ENCODE measurements around the gene KIAA0319L. TPM values are rescaled to one million over a fixed set of nuclear protein-coding genes. Genes with fewer than 3 reads are reported as not detected.

The KIAA0319L gene
- total RNA-seq, 2 experiments from 2014 or later = 36.0 to 45.7 TPM

DNA sequence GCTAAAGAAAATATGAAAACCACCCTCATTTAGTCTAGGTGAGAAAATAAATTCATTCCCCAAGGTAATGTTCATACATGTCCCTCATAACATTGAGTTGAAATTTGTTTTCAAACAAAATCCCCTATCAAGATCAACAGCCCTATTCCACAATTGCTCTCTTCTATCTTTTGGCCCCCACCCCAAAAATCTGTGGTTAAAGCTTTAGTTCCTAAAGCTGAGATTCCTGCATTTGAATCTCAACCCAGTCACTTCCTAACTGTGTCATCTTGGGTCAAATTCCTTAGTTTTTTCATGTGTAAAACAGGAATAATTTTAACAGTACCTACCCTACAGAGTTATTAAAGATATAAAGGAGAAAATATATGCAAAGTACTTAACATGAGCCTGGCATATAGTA lies 22.0 kb downstream of the KIAA0319L start:
- DNase-seq = no peak
- ATAC-seq = no peak
- peaks cover 40% of the 10 kb centered on the region for H3K4me1 Mint-ChIP-seq
- no peak overlapping the region for H3K4me3 Mint-ChIP-seq
- H3K36me3 Mint-ChIP-seq = peaks cover 53% of the 10 kb centered on the region
- CTCF ChIA-PET = interaction anchor here (0.6 to 4.6 kb wide), 3 partner anchors 84 to 184 kb away, joined by 3 to 30 read pairs (median 4); no protein-coding TSS in a partner anchor
- H3K9me3 Mint-ChIP-seq (ENCODE audit: low read depth) = peaks cover 6% of the 10 kb centered on the region
- H3K27me3 Mint-ChIP-seq = no peaks in the 10 kb centered on the region
- H3K27ac Mint-ChIP-seq = no peak overlapping the region

GRCh38 chr1:35533586-35533985 lies 23.6 kb downstream of the KIAA0319L start:
- H3K27me3 Mint-ChIP-seq = no peaks in the 10 kb centered on the region

GRCh38 chr1:35532497-35533223 lies 24.5 kb downstream of the KIAA0319L start:
- Mint-ChIP-seq H3K9me3 (ENCODE audit: low read depth) (peaks cover 23% of the 10 kb centered on the region), H3K27me3 (no peaks in the 10 kb centered on the region), H3K36me3 (peaks cover 65% of the 10 kb centered on the region)

More at GRCh38 chr1:35533586-35533985, 23.6 kb downstream of the KIAA0319L start:
- DNase-seq = no peak
- peaks cover 17% of the 10 kb centered on the region for H3K9me3 Mint-ChIP-seq (ENCODE audit: low read depth)
- no peak overlapping the region for H3K4me3 Mint-ChIP-seq
- peak overlapping the region; percentile 15 for H3K27ac Mint-ChIP-seq
- ATAC-seq = no peak
- peaks cover 23% of the 10 kb centered on the region for H3K4me1 Mint-ChIP-seq
- CTCF ChIA-PET = interaction anchor here (0.7 to 1.3 kb wide), 3 partner anchors 28 to 82 kb away, joined by 4 read pairs; no protein-coding TSS in a partner anchor
- H3K36me3 Mint-ChIP-seq = peaks cover 61% of the 10 kb centered on the region

GRCh38 chr1:35531368-35531767 lies 25.8 kb downstream of the KIAA0319L start:
- peaks cover 4% of the 10 kb centered on the region for H3K4me1 Mint-ChIP-seq
- no peak overlapping the region for H3K4me3 Mint-ChIP-seq
- DNase-seq (no peak), ATAC-seq (no peak)
- peaks cover 70% of the 10 kb centered on the region for H3K36me3 Mint-ChIP-seq
- H3K27ac Mint-ChIP-seq = no peak overlapping the region
- peaks cover 28% of the 10 kb centered on the region for H3K9me3 Mint-ChIP-seq (ENCODE audit: low read depth)
- CTCF ChIA-PET = interaction anchor here (0.6 kb wide), 2 partner anchors 48 to 928 kb away, joined by 3 read pairs; no protein-coding TSS in a partner anchor
- H3K27me3 Mint-ChIP-seq = no peaks in the 10 kb centered on the region

More at GRCh38 chr1:35532497-35533223, 24.5 kb downstream of the KIAA0319L start:
- Mint-ChIP-seq H3K4me1 (peaks cover 17% of the 10 kb centered on the region), H3K27ac (no peak overlapping the region), H3K4me3 (no peak overlapping the region)
- CTCF ChIA-PET = interaction anchor here (1.3 kb wide), 2 partner anchors 32 to 81 kb away, joined by 4 to 5 read pairs; no protein-coding TSS in a partner anchor
- ATAC-seq (no peak), DNase-seq (no peak)

DNA sequence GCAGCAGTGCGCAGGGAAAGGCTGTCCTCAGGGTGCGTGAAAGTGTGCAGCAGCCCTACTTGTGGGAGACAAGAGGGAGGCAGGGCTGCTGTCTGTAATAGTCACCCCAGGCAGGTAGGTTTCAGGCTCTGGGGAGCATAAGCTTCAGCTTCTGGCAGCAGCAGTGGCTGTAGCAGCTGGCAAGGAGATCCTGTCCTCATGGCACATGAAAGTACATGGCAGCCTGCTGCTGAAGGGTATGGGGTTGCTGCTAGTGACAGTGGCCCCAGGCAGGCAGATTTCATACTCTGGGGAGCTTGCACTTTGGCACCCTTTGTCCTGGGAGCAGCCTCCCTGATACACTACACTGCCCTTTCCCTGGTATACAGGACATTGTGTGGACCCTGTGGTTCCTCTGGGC lies 26.3 kb downstream of the KIAA0319L start:
- H3K27ac Mint-ChIP-seq = no peak overlapping the region
- peaks cover 28% of the 10 kb centered on the region for H3K9me3 Mint-ChIP-seq (ENCODE audit: low read depth)
- H3K4me1 Mint-ChIP-seq = peaks cover 4% of the 10 kb centered on the region
- no peak for DNase-seq
- no peak overlapping the region for H3K4me3 Mint-ChIP-seq
- peaks cover 70% of the 10 kb centered on the region for H3K36me3 Mint-ChIP-seq
- CTCF ChIA-PET = no interaction called here
- no peak for ATAC-seq
- H3K27me3 Mint-ChIP-seq = no peaks in the 10 kb centered on the region

GRCh38 chr1:35530168-35530567 lies 27.0 kb downstream of the KIAA0319L start:
- peaks cover 2% of the 10 kb centered on the region for H3K4me1 Mint-ChIP-seq
- DNase-seq (no peak), ATAC-seq (no peak)
- peaks cover 34% of the 10 kb centered on the region for H3K9me3 Mint-ChIP-seq (ENCODE audit: low read depth)
- peaks cover 72% of the 10 kb centered on the region for H3K36me3 Mint-ChIP-seq
- no peaks in the 10 kb centered on the region for H3K27me3 Mint-ChIP-seq
- H3K27ac Mint-ChIP-seq = no peak overlapping the region
- CTCF ChIA-PET = interaction anchor here (0.9 kb wide), 1 partner anchor 8 kb away, joined by 3 read pairs; no protein-coding TSS in a partner anchor
- H3K4me3 Mint-ChIP-seq = no peak overlapping the region

DNA sequence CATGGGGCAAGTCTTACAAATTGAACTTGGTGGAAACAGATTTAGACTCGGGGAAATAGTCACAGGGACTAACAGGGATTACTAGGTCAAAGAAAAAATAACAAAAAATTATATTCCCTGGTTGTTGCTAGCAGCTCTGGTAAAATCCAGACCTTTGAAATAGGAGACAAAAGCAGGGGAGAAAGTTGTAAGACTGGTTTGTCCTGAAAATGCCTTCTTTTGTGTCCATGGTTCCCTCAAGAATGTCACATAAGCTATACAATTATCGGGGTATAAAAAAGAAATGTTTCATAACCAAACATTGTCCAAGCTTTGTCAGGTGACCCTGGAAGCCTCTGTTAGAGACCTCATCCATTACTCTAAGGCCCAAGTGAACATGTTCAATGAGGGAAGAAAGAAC lies 33.1 kb downstream of the KIAA0319L start:
- ATAC-seq (no peak), DNase-seq (no peak)
- Mint-ChIP-seq H3K4me3 (no peak overlapping the region), H3K9me3 (ENCODE audit: low read depth) (peaks cover 33% of the 10 kb centered on the region), H3K27ac (no peak overlapping the region), H3K36me3 (peaks cover 49% of the 10 kb centered on the region), H3K4me1 (no peaks in the 10 kb centered on the region), H3K27me3 (no peaks in the 10 kb centered on the region)
- CTCF ChIA-PET = interaction anchor here (0.6 to 1.2 kb wide), 3 partner anchors 9 to 73 kb away, joined by 3 to 5 read pairs (median 3); no protein-coding TSS in a partner anchor

DNA sequence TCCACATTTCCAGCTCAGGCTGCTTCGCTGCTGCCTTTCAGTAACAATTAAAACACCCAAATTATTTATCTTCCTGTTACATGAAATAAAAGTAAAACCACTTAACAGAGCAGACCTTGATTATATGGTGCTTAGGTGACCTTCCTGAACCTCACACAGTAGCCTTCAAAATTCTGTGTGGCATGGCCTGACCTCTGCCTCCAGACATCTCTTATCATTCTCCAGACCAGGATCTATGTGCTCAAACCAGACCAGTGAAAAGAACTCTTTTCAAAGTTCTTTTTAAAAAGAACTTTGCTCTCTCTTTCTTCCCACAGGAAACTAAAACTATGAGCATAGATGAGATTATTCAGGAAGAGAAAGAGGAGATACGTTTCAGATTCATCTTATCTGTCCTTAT lies 37.8 kb downstream of the KIAA0319L start:
- CTCF ChIA-PET = interaction anchor here (1.1 kb wide), 1 partner anchor 68 kb away, joined by 3 read pairs; no protein-coding TSS in a partner anchor
- H3K27ac Mint-ChIP-seq = no peak overlapping the region
- H3K4me1 Mint-ChIP-seq = no peaks in the 10 kb centered on the region

GRCh38 chr1:35518183-35518582 lies 39.0 kb downstream of the KIAA0319L start:
- no peak for ATAC-seq
- CTCF ChIA-PET = no interaction called here
- peaks cover 48% of the 10 kb centered on the region for H3K36me3 Mint-ChIP-seq
- H3K27ac Mint-ChIP-seq = no peak overlapping the region
- peaks cover 24% of the 10 kb centered on the region for H3K9me3 Mint-ChIP-seq (ENCODE audit: low read depth)
- no peaks in the 10 kb centered on the region for H3K27me3 Mint-ChIP-seq
- no peak for DNase-seq
- no peaks in the 10 kb centered on the region for H3K4me1 Mint-ChIP-seq
- H3K4me3 Mint-ChIP-seq = no peak overlapping the region

More for the DNA sequence above, 37.8 kb downstream of the KIAA0319L start:
- Mint-ChIP-seq H3K4me3 (no peak overlapping the region), H3K9me3 (ENCODE audit: low read depth) (peaks cover 27% of the 10 kb centered on the region), H3K27me3 (no peaks in the 10 kb centered on the region), H3K36me3 (peaks cover 54% of the 10 kb centered on the region)
- DNase-seq (no peak), ATAC-seq (no peak)

DNA sequence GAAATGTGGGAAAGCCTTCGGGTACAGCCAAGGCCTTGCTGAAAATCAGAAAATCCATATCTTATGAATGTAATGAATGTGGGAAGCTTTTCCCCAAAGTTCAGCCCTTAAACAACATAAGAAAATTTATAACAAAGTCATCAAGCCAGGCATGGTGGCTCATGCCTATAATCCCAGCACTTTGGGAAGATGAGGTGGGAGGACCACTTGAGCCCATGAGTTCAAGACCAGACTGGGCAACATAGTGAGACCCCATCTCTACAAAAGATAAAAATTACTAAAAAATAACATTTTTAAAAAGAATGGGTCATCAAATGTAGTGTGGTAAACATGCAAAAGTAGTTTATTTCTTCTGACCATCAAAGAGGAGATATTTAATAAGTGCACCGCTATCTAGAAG lies 45.9 kb downstream of the KIAA0319L start:
- peaks cover 34% of the 10 kb centered on the region for H3K36me3 Mint-ChIP-seq
- H3K4me1 Mint-ChIP-seq = peaks cover 25% of the 10 kb centered on the region
- H3K9me3 Mint-ChIP-seq (ENCODE audit: low read depth) = peaks cover 8% of the 10 kb centered on the region
- H3K27ac Mint-ChIP-seq = no peak overlapping the region
- DNase-seq (no peak), ATAC-seq (no peak)
- no peak overlapping the region for H3K4me3 Mint-ChIP-seq
- CTCF ChIA-PET = no interaction called here
- H3K27me3 Mint-ChIP-seq = no peaks in the 10 kb centered on the region

DNA sequence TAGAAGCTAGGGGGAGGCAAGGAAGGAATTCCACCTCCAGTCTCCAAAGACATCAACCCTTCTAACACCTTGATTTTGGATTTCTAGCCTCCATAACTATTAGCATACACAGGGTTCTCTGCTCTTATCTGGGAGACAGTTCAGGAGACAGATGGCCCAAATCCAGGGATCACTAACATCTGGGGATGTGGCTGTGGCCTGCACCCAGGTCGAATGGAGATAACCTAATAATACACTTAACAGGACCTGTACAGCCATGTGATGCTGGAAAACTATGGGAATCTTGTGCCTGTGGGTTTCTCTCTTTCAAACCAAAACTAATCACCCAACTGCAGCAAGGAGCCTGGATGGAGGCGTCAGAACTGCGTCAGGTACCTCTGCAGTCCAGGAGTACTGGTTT lies 47.6 kb downstream of the KIAA0319L start:
- ATAC-seq = no peak
- Mint-ChIP-seq H3K27me3 (no peaks in the 10 kb centered on the region), H3K4me1 (peaks cover 39% of the 10 kb centered on the region), H3K9me3 (ENCODE audit: low read depth) (peaks cover 3% of the 10 kb centered on the region), H3K4me3 (no peak overlapping the region), H3K36me3 (peaks cover 32% of the 10 kb centered on the region), H3K27ac (no peak overlapping the region)
- no peak for DNase-seq
- CTCF ChIA-PET = no interaction called here

GRCh38 chr1:35507947-35508346 lies 49.3 kb downstream of the KIAA0319L start:
- H3K4me1 Mint-ChIP-seq = peaks cover 39% of the 10 kb centered on the region
- CTCF ChIA-PET = interaction anchor here (1.8 kb wide), 1 partner anchor 57 kb away, joined by 5 read pairs; no protein-coding TSS in a partner anchor
- H3K36me3 Mint-ChIP-seq = peaks cover 32% of the 10 kb centered on the region
- DNase-seq (no peak), ATAC-seq (no peak)
- H3K9me3 Mint-ChIP-seq (ENCODE audit: low read depth) = peaks cover 1% of the 10 kb centered on the region
- H3K27me3 Mint-ChIP-seq = no peaks in the 10 kb centered on the region
- no peak overlapping the region for H3K4me3 Mint-ChIP-seq
- peak overlapping the region; percentile 95 for H3K27ac Mint-ChIP-seq

GRCh38 chr1:35506960-35507912 lies 50.0 kb downstream of the KIAA0319L start:
- no peak for ATAC-seq
- DNase-seq = no peak
- H3K27ac Mint-ChIP-seq = peak overlapping the region; percentile 95
- no peaks in the 10 kb centered on the region for H3K27me3 Mint-ChIP-seq
- H3K36me3 Mint-ChIP-seq = peaks cover 36% of the 10 kb centered on the region
- peaks cover 43% of the 10 kb centered on the region for H3K4me1 Mint-ChIP-seq
- CTCF ChIA-PET = interaction anchor here (0.9 to 2.7 kb wide), 10 partner anchors 10 to 58 kb away, joined by 3 to 14 read pairs (median 4); partner anchors contain the start of genes KIAA0319L and NCDN
- H3K4me3 Mint-ChIP-seq = peak overlapping the region; percentile 38
- peaks cover 1% of the 10 kb centered on the region for H3K9me3 Mint-ChIP-seq (ENCODE audit: low read depth)
